ENCODE results near the gene CAMTA1. TPM values are rescaled to one million over a fixed set of nuclear protein-coding genes. Genes with fewer than 3 reads are reported as not detected.

The CAMTA1 gene
- total RNA-seq, 1 donor from 2014 or later = 38.1 TPM

GRCh38 chr1:7519181-7519860, 734.1 kb downstream of the CAMTA1 start:
- Histone ChIP-seq H3K9me3 (ENCODE audit: control insufficient read depth in 3 of 3, low read length in 3 of 3) (no peaks in the 10 kb centered on the region), H3K4me1 (ENCODE audit: control insufficient read depth in 3 of 3, insufficient read depth in 3 of 3, low read length in 3 of 3) (peaks cover 10 to 13% (median 10%) of the 10 kb centered on the region in 3 donors), H3K4me3 (ENCODE audit: low read length in 3 of 3) (no peak overlapping the region), H3K27me3 (ENCODE audit: control insufficient read depth in 3 of 3, insufficient read depth in 3 of 3, low read length in 3 of 3) (peaks cover 3 to 4% (median 3%) of the 10 kb centered on the region in 3 donors), H3K27ac (ENCODE audit: low read depth, low read length) (no peak overlapping the region), H3K36me3 (ENCODE audit: control insufficient read depth in 3 of 3, insufficient read depth in 3 of 3, low read length in 3 of 3) (no peaks in the 10 kb centered on the region), H3K9ac (ENCODE audit: low read depth in 1 of 3, low read length in 3 of 3) (no peak overlapping the region)

GRCh38 chr1:7519861-7520395, 734.7 kb downstream of the CAMTA1 start:
- H3K27ac ChIP-seq (ENCODE audit: low read depth, low read length) = no peak overlapping the region
- no peak overlapping the region for H3K4me3 ChIP-seq (ENCODE audit: low read length in 3 of 3)
- peaks cover 3 to 11% (median 3%) of the 10 kb centered on the region in 3 donors for H3K27me3 ChIP-seq (ENCODE audit: control insufficient read depth in 3 of 3, insufficient read depth in 3 of 3, low read length in 3 of 3)
- no peaks in the 10 kb centered on the region for H3K9me3 ChIP-seq (ENCODE audit: control insufficient read depth in 3 of 3, low read length in 3 of 3)
- peaks cover 10 to 13% (median 10%) of the 10 kb centered on the region in 3 donors for H3K4me1 ChIP-seq (ENCODE audit: control insufficient read depth in 3 of 3, insufficient read depth in 3 of 3, low read length in 3 of 3)
- H3K36me3 ChIP-seq (ENCODE audit: control insufficient read depth in 3 of 3, insufficient read depth in 3 of 3, low read length in 3 of 3) = no peaks in the 10 kb centered on the region
- H3K9ac ChIP-seq (ENCODE audit: low read depth in 1 of 3, low read length in 3 of 3) = no peak overlapping the region

- Histone ChIP-seq H3K27ac (ENCODE audit: low read depth, low read length) (no peak overlapping the region), H3K4me3 (ENCODE audit: low read length in 3 of 3) (no peak overlapping the region), H3K9me3 (ENCODE audit: control insufficient read depth in 3 of 3, low read length in 3 of 3) (no peaks in the 10 kb centered on the region), H3K9ac (ENCODE audit: low read depth in 1 of 3, low read length in 3 of 3) (no peak overlapping the region), H3K36me3 (ENCODE audit: control insufficient read depth in 3 of 3, insufficient read depth in 3 of 3, low read length in 3 of 3) (no peaks in the 10 kb centered on the region), H3K4me1 (ENCODE audit: control insufficient read depth in 3 of 3, insufficient read depth in 3 of 3, low read length in 3 of 3) (peaks cover 10 to 13% (median 10%) of the 10 kb centered on the region in 3 donors), H3K27me3 (ENCODE audit: control insufficient read depth in 3 of 3, insufficient read depth in 3 of 3, low read length in 3 of 3) (peaks cover 3 to 11% (median 3%) of the 10 kb centered on the region in 3 donors)
Measured at GRCh38 chr1:7520496-7520895, 735.2 kb downstream of the CAMTA1 start.

- H3K4me1 ChIP-seq (ENCODE audit: control insufficient read depth in 3 of 3, insufficient read depth in 3 of 3, low read length in 3 of 3) = no peaks in the 10 kb centered on the region
- H3K36me3 ChIP-seq (ENCODE audit: control insufficient read depth in 3 of 3, insufficient read depth in 3 of 3, low read length in 3 of 3) = no peaks in the 10 kb centered on the region
- H3K9ac ChIP-seq (ENCODE audit: low read depth in 1 of 3, low read length in 3 of 3) = no peak overlapping the region
- no peaks in the 10 kb centered on the region for H3K9me3 ChIP-seq (ENCODE audit: control insufficient read depth in 3 of 3, low read length in 3 of 3)
- no peak overlapping the region for H3K4me3 ChIP-seq (ENCODE audit: low read length in 3 of 3)
- no peak overlapping the region for H3K27ac ChIP-seq (ENCODE audit: low read depth, low read length)
- peaks cover 3 to 15% (median 10%) of the 10 kb centered on the region in 3 donors for H3K27me3 ChIP-seq (ENCODE audit: control insufficient read depth in 3 of 3, insufficient read depth in 3 of 3, low read length in 3 of 3)
Measured at GRCh38 chr1:7524341-7525337, 739.4 kb downstream of the CAMTA1 start.

GRCh38 chr1:7525338-7526063, 740.2 kb downstream of the CAMTA1 start:
- Histone ChIP-seq H3K4me3 (ENCODE audit: low read length in 3 of 3) (no peak overlapping the region), H3K9me3 (ENCODE audit: control insufficient read depth in 3 of 3, low read length in 3 of 3) (no peaks in the 10 kb centered on the region), H3K4me1 (ENCODE audit: control insufficient read depth in 3 of 3, insufficient read depth in 3 of 3, low read length in 3 of 3) (no peaks in the 10 kb centered on the region), H3K9ac (ENCODE audit: low read depth in 1 of 3, low read length in 3 of 3) (no peak overlapping the region), H3K27me3 (ENCODE audit: control insufficient read depth in 3 of 3, insufficient read depth in 3 of 3, low read length in 3 of 3) (peaks cover 3 to 19% (median 10%) of the 10 kb centered on the region in 3 donors), H3K27ac (ENCODE audit: low read depth, low read length) (no peak overlapping the region), H3K36me3 (ENCODE audit: control insufficient read depth in 3 of 3, insufficient read depth in 3 of 3, low read length in 3 of 3) (no peaks in the 10 kb centered on the region)

GRCh38 chr1:7526196-7526866, 741.1 kb downstream of the CAMTA1 start:
- H3K36me3 ChIP-seq (ENCODE audit: control insufficient read depth in 3 of 3, insufficient read depth in 3 of 3, low read length in 3 of 3) = no peaks in the 10 kb centered on the region
- peaks cover 0 to 19% (median 10%) of the 10 kb centered on the region in 3 donors for H3K27me3 ChIP-seq (ENCODE audit: control insufficient read depth in 3 of 3, insufficient read depth in 3 of 3, low read length in 3 of 3)
- H3K4me1 ChIP-seq (ENCODE audit: control insufficient read depth in 3 of 3, insufficient read depth in 3 of 3, low read length in 3 of 3) = no peaks in the 10 kb centered on the region
- no peak overlapping the region for H3K9ac ChIP-seq (ENCODE audit: low read depth in 1 of 3, low read length in 3 of 3)
- H3K4me3 ChIP-seq (ENCODE audit: low read length in 3 of 3) = no peak overlapping the region
- no peaks in the 10 kb centered on the region for H3K9me3 ChIP-seq (ENCODE audit: control insufficient read depth in 3 of 3, low read length in 3 of 3)
- no peak overlapping the region for H3K27ac ChIP-seq (ENCODE audit: low read depth, low read length)

- no peak overlapping the region for H3K4me3 ChIP-seq (ENCODE audit: low read length in 3 of 3)
- no peaks in the 10 kb centered on the region for H3K36me3 ChIP-seq (ENCODE audit: control insufficient read depth in 3 of 3, insufficient read depth in 3 of 3, low read length in 3 of 3)
- H3K9me3 ChIP-seq (ENCODE audit: control insufficient read depth in 3 of 3, low read length in 3 of 3) = no peaks in the 10 kb centered on the region
- H3K27ac ChIP-seq (ENCODE audit: low read depth, low read length) = no peak overlapping the region
- no peaks in the 10 kb centered on the region for H3K4me1 ChIP-seq (ENCODE audit: control insufficient read depth in 3 of 3, insufficient read depth in 3 of 3, low read length in 3 of 3)
- H3K9ac ChIP-seq (ENCODE audit: low read depth in 1 of 3, low read length in 3 of 3) = no peak overlapping the region
- H3K27me3 ChIP-seq (ENCODE audit: control insufficient read depth in 3 of 3, insufficient read depth in 3 of 3, low read length in 3 of 3) = peaks cover 0 to 19% (median 10%) of the 10 kb centered on the region in 3 donors
Measured at GRCh38 chr1:7526867-7527732, 741.8 kb downstream of the CAMTA1 start.

- H3K4me1 ChIP-seq (ENCODE audit: control insufficient read depth in 3 of 3, insufficient read depth in 3 of 3, low read length in 3 of 3) = no peaks in the 10 kb centered on the region
- no peak overlapping the region for H3K27ac ChIP-seq (ENCODE audit: low read depth, low read length)
- no peaks in the 10 kb centered on the region for H3K36me3 ChIP-seq (ENCODE audit: control insufficient read depth in 3 of 3, insufficient read depth in 3 of 3, low read length in 3 of 3)
- no peak overlapping the region for H3K9ac ChIP-seq (ENCODE audit: low read depth in 1 of 3, low read length in 3 of 3)
- H3K4me3 ChIP-seq (ENCODE audit: low read length in 3 of 3) = no peak overlapping the region
- H3K9me3 ChIP-seq (ENCODE audit: control insufficient read depth in 3 of 3, low read length in 3 of 3) = no peaks in the 10 kb centered on the region
- H3K27me3 ChIP-seq (ENCODE audit: control insufficient read depth in 3 of 3, insufficient read depth in 3 of 3, low read length in 3 of 3) = peaks cover 0 to 19% (median 10%) of the 10 kb centered on the region in 3 donors
Measured at GRCh38 chr1:7527733-7528045, 742.4 kb downstream of the CAMTA1 start.
